ENCODE measurements around the gene OR8D2. TPM values are rescaled to one million over a fixed set of nuclear protein-coding genes. Genes with fewer than 3 reads are reported as not detected.

OR8D2 gene
- total and polyA plus RNA-seq, 7 donors = not detected

DNA sequence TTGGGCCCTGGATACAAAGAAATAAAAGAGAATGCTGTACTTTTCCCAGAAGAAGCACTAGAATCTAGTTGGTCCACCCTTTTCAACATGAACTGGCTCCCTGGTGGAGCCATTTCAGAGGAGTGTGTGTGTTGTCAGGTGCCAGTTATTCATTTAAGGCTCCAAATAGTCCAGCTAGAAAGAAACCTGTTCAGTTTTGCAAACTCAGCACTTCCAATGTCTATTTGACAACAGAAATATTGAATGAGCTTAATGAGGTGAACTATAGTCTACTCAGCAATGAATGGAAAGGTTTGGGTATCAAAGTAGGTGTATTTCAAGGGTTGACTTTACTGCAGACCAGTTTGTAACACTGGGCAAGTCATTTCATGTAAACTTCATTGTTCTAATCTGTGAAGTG, 8.3 kb downstream of the OR8D2 start:
- Histone ChIP-seq H3K9me3 (no peaks in the 10 kb centered on the region), H3K36me3 (ENCODE audit: insufficient read depth in 1 of 2, low read depth in 1 of 2) (no peaks in the 10 kb centered on the region), H3K27ac (no peak overlapping the region), H3K27me3 (ENCODE audit: insufficient read depth in 3 of 3, low read length in 2 of 3) (no peaks in the 10 kb centered on the region), H3K4me1 (no peaks in the 10 kb centered on the region), H3K4me3 (no peak overlapping the region)
- DNase-seq (no peak), ATAC-seq (no peak)
- TF ChIP-seq, protein P1, sequence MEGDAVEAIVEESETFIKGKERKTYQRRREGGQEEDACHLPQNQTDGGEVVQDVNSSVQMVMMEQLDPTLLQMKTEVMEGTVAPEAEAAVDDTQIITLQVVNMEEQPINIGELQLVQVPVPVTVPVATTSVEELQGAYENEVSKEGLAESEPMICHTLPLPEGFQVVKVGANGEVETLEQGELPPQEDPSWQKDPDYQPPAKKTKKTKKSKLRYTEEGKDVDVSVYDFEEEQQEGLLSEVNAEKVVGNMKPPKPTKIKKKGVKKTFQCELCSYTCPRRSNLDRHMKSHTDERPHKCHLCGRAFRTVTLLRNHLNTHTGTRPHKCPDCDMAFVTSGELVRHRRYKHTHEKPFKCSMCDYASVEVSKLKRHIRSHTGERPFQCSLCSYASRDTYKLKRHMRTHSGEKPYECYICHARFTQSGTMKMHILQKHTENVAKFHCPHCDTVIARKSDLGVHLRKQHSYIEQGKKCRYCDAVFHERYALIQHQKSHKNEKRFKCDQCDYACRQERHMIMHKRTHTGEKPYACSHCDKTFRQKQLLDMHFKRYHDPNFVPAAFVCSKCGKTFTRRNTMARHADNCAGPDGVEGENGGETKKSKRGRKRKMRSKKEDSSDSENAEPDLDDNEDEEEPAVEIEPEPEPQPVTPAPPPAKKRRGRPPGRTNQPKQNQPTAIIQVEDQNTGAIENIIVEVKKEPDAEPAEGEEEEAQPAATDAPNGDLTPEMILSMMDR (IDR thresholded peaks at IDR 0.05) = no peak
- intact Hi-C loops (cut with DNase I) = no loop called here

DNA sequence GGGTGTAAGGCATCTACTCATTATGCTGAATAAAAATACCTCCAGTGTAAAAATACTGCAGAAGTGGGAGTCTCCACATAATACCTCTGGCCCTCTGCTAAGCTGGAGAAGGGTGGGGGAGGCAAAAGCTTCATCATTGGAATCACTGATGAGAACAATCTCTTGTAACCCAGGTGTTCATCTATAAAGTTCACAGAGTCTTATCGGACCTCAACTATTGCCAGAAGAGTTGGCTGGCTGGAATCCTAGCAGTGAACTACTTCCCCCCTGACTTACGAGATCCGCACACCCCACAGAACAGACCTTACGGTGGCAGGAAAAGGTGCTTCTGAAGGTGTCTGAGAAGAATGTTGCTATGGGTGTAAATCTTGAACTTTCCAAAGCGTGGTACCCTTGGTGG, 8.7 kb downstream of the OR8D2 start:
- intact Hi-C loops (cut with DNase I) = no loop called here
- H3K36me3 ChIP-seq (ENCODE audit: insufficient read depth in 1 of 2, low read depth in 1 of 2) = no peaks in the 10 kb centered on the region
- no peaks in the 10 kb centered on the region for H3K27me3 ChIP-seq (ENCODE audit: insufficient read depth in 3 of 3, low read length in 2 of 3)
- ATAC-seq (no peak), DNase-seq (no peak)
- H3K4me3 ChIP-seq = no peak overlapping the region
- no peaks in the 10 kb centered on the region for H3K4me1 ChIP-seq
- 75 to 80% (median 75%) methylated on average over 5 of the region's 5 CpGs for WGBS, 3 donors
- H3K27ac ChIP-seq = no peak overlapping the region
- no peaks in the 10 kb centered on the region for H3K9me3 ChIP-seq
- TF ChIP-seq, protein P1 (IDR thresholded peaks at IDR 0.05) = no peak

DNA sequence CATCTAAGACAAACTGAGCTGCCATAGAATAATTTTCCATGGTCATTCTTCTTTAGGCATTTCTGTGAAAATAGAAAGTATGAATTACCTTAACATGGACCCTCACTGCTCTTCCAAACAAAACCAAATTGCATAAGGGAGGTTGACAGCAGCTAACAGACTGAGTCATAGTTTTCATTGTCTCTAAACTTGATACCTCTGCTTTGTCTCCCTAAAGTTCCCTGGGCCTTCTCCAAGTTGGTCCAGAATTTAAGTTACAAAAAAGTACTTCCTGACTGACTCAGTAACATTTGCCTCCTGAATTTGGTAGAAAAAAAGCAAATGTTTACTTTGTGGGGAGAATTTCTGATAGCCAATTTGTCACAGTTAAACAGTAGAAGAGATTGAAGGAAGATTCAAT, 9.3 kb downstream of the OR8D2 start:
- ATAC-seq = no peak
- H3K27me3 ChIP-seq (ENCODE audit: insufficient read depth in 3 of 3, low read length in 2 of 3) = no peaks in the 10 kb centered on the region
- H3K27ac ChIP-seq = no peak overlapping the region
- DNase-seq = no peak
- no peak overlapping the region for H3K4me3 ChIP-seq
- TF ChIP-seq, protein P1 (IDR thresholded peaks at IDR 0.05) = no peak
- intact Hi-C loops (cut with DNase I) = no loop called here
- H3K9me3 ChIP-seq = no peaks in the 10 kb centered on the region
- H3K36me3 ChIP-seq (ENCODE audit: insufficient read depth in 1 of 2, low read depth in 1 of 2) = no peaks in the 10 kb centered on the region
- no peaks in the 10 kb centered on the region for H3K4me1 ChIP-seq

DNA sequence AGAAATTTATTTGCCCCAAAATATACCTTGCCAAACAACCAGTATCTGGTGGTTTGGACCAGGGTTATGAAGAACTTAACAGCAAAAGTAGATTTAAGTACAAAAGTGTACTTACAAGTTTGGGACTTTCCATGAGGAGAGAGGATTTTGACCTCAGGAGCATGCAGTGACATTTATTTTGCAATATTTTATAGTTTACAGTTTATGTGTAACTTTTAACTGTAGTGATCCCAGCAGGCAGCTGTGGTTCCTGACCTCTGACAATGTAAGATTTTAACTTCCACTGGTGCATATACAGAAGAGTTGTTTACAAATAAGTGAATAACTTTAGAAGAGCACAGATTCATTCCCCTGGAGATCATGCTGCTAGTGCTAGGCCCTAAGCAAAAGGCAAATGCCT, 12.9 kb downstream of the OR8D2 start:
- no peaks in the 10 kb centered on the region for H3K4me1 ChIP-seq

More for the DNA sequence above, 12.9 kb downstream of the OR8D2 start:
- Histone ChIP-seq H3K9me3 (no peaks in the 10 kb centered on the region), H3K27me3 (ENCODE audit: insufficient read depth in 3 of 3, low read length in 2 of 3) (no peaks in the 10 kb centered on the region), H3K27ac (no peak overlapping the region), H3K4me3 (no peak overlapping the region), H3K36me3 (ENCODE audit: insufficient read depth in 1 of 2, low read depth in 1 of 2) (no peaks in the 10 kb centered on the region)
- DNase-seq (no peak), ATAC-seq (no peak)
- TF ChIP-seq, protein P1 (IDR thresholded peaks at IDR 0.05) = no peak
- intact Hi-C loops (cut with DNase I) = no loop called here

Measured in psoas muscle (tissue), 8 donors.